Stimulated activated CD8-positive, alpha-beta memory T cell treated with anti-CD3 and anti-CD28 coated beads, Interleukin-4, amount 100 ng/mL, for 4 hours (primary cell): ENCODE data around the gene GPR150.
"Not testable (repeated sequence)": the region's sequence is repeated elsewhere in the genome, so short reads cannot be mapped to it uniquely, and the experiment has no call there.

Source experiments
- DNase-seq, 2 donors: peaks; one replicate each; pipeline ENCODE4 v3.0.0-alpha.2; 2020; ENCODE audit warnings: low read depth in 2 of 2, low spot score in 1 of 2

The GPR150 gene

GRCh38 chr5:95623706-95624105 is 3.8 kb downstream of the GPR150 start:
- DNase-seq: no peak

GRCh38 chr5:95624368-95624767 is 4.5 kb downstream of the GPR150 start:
- no peak for DNase-seq

DNA sequence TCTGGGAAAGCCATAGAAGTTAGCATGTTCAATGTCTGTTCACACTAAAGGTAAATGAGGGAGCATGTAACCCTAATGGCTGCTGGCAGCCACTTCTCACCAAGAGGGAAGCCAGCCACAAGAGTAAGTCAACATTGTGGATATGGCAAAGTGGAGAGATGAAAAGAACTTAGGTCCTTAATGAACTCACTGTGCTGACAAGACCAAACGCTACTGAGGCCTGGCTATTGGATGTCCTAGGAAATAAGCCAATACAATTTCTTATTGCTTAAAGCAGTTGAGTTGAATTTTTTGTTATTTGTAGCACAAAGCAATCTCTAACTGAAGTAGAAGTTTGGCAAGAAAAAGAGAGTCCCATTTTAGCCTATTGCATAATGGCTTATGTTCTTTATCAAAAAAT is 6.8 kb downstream of the GPR150 start:
- DNase-seq: no peak

- DNase-seq: no peak
Observed at GRCh38 chr5:95627971-95628810, 8.3 kb downstream of the GPR150 start.

DNA sequence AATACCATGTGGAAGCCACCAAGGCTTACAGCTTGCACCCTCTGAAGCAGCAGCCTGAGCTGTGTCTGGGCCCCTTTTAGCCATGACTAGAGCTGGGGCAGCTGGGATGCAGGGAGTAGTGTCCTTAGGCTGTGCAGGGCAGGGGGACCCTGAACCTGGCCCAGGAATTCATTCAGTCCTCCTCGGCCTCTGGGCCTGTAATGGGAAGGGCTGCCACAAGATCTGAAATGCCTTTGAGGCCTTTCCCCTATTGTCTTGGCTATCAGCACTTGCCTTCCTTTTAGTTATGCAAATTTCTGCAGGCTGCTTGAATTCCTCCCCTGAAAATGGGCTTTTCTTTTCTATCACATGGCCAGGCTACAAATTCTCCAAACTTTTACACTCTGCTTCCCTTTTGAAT is 9.0 kb downstream of the GPR150 start:
- DNase-seq: no peak

- DNase-seq: no peak
Observed at GRCh38 chr5:95630394-95630917, 10.6 kb downstream of the GPR150 start.

DNA sequence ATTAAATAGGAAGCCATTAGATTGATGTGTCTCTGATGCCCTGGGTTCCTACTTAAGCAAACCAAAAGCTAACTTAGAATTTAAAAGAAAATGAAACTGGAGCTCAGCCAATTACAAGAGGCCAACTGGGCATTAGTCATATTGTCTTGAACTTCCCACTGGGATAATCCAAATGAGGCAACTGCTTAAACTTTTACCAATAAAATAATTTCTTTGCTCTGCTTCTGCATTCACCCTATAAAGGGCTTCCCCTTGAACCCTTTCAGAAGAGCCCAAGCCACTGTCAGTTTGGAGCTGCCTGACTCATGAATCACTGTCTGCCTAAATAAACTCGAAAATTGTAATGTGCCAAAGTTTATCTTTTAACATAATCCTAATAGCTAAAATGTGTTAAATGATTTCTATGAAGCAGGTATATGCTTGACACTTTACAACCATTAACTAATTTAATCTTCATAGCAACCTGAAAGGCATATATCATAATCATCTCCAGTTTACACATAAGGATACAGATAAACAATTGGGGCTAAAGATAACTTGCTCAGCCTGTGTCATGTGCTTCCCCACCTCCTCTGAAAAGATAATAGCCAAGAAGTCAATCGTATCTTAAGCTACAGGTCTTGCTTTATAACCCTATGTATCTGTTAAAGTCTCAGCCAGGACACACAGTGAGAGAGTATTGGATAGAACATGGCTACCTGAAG is 11.5 kb downstream of the GPR150 start:
- no peak for DNase-seq

- DNase-seq: peak; percentile 44 to 46
Observed at GRCh38 chr5:95631991-95632675, 12.2 kb downstream of the GPR150 start.

DNA sequence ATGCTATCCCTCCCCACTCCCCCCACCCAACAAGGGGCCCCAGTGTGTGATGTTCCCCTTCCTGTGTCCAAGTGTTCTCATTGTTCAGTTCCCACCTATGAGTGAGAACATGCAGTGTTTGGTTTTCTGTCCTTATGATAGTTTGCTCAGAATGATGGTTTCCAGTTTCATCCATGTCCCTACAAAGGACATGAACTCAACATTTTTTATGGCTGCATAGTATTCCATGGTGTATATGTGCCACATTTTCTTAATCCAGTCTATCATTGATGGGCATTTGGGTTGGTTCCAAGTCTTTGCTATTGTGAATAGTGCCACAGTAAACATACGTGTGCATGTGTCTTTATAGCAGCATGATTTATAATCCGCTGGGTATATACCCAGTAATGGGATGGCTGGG is 13.1 kb downstream of the GPR150 start:
- not testable (repeated sequence) for DNase-seq

GRCh38 chr5:95633671-95634070 is 13.8 kb downstream of the GPR150 start:
- DNase-seq: no peak

DNA sequence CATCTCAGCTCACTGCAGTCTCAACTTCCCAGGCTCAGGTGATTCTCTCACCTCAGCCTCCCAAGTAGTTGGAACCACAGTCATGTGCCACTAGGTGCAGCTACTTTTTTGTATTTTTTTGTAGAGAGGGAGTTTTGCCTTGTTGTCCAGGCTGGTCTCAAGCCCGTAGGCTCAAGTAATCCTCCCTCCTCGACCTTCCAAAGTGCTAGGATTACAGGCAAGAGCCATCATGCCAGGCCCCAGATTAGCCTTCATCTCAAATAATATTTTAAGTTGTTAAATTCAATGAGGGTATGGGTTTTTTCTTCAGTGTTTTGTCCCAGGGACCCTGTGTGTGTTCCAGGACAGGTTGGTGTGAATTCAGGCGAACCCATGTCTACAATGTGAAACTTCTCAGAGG is 14.2 kb downstream of the GPR150 start:
- DNase-seq: no peak

- DNase-seq: no peak
Observed at GRCh38 chr5:95638632-95639031, 18.7 kb downstream of the GPR150 start.

DNA sequence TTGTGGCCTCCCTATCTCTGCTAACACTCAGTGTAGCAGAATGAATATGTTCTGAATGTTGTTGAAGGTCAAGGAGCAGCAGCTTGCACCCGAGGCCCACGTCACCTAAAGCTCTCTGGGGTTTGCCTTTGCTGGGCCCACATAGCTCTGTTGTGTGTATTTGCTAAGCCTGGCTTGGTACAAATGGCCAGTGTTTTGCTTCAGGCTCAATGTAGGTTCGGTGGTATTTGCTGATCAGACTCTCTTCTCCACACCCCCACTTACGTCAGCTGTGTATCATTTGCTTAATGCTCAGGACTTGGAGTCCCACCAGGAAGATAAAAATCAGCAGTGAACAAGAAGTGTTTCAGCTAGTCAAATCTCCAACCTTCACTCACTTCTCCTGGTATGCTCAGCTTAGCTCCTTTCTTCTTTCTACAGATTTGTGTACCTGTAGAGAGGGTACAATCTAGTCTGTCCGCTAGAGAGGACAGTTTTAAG is 21.9 kb downstream of the GPR150 start:
- no peak for DNase-seq

DNA sequence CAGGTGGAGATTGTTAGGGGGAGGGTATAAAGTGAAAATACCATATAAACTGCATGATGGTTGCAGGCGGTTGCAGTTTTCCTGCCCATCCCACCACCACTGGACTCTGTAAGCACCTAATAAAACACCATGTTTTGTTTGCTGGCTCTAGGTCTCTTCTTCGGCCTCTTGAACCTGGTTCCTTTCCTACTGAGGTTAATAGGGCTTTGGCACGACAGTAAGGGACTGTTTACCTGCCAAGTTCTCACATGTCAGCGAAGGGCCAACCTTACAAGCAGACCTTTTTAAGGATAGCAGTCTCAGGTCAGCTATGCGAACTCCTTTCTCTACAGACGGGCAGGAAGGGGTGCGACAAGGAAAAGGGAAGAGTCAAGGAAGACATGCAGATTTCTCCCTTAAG is 23.3 kb downstream of the GPR150 start:
- no peak for DNase-seq

DNA sequence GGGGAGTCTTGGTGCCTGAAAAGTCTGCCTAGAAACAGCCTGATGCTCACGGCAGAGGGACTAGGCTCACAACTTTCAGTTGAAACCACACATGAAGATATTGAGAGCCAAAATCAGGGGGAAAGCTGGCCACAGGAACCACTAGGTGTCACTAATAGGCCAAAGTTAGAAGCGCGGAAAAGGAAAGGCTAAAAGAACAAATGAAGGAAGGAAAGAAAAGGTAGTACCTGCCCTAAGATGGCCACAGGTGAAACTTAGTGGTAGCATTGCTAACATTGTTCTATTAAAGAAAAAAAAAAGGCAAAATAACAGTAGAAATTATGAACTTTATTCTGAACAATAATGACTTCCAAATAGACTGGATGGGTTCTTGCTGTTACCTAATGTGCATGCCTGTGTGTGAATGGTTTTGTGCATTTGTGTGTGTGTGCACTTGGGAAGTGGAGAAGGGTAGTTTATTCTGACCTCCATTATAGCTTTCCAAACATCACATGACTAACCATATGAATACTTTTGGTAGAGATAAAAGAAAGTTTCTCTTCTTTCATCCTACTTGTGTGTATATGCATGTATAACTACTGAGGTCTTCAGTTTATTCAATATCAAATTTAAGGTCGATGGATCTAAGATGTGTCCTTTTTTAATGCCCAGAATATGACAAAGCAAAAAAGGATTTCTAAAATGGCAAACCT is 24.6 kb downstream of the GPR150 start:
- no peak for DNase-seq

DNA sequence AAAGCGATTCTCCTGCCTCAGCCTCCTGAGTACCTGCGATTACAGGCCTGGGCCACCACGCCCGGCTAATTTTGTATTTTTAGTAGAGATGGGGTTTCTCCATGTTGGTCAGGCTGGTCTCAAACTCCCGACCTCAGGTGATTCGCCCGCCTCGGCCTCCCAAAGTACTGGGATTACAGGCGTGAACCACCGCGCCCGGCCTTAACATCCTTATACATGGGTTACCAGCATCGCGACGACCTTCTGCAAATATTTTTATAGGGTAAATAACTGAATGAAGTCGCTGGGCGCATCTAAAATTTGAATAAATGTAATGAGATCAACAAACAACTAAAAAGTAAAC is 26.3 kb downstream of the GPR150 start:
- not testable (repeated sequence) for DNase-seq

DNA sequence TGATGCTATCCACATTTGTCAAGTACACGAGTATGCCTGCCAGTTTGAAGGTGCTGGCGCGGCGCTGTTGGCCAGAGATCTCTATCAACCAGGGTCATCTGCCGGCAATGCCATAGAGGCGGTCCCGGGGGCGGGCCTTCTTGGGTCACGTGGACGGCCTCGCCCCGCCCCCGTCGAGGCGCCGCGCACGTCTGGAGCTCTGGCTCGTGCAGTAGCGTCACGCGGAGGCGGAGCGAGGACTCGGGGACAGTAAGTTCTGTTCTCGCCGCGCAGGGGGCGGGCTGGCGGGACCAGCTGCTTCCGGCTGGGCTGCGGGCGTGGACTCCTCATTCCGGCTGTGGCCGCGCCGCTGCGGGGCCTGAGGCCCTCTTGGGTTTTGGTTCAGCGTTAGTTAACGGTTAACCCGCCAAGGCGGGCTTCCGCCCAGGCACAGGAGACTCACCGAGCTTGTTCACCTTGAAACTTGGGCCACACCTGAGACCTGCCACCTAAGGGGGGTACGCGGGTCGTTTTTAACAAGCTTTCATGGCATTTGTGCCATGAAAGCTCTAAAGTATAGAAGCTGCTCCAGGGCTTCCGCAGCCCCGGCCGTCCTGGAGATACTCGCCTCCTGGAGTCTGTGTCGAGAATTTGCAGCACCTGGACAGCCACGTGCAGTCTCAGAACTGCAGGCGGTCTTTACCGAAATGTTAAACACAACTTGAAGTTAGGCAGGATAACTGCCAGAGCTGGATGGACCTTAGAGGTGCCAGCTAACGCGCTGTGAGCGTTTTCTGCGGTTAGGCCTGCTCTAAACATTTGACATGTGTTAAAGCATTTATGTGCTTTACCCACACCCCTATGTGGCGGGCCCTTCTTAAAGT is 26.9 kb downstream of the GPR150 start, which contains the start of gene RFESD:
Gene RFESD, plus strand, starts transcription at position 209 of the 863 bp plus-strand sequence. CDS start 5,495 bp downstream, outside the sequence.
- DNase-seq: peak; percentile 86 to 90

GRCh38 chr5:95647886-95648860 is 28.3 kb downstream of the GPR150 start:
- no peak for DNase-seq

DNA sequence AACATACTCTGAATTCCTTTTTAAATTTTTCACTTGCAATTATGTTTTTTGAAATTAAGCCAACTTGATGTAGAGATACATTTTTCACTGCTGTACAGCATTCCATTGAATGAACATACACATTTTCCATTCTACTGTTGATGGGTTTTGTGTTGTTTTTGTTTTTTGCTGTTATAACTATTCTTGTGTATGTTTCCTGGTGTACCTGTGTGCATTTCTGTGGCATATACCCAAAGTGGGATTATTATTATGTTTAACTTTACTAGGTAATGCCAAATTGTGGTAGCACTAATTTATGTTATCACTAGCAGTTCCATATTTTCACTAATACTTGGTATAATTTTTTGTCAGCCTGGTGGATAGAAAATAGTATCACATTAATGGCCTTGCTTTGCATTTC is 29.4 kb downstream of the GPR150 start:
- no peak for DNase-seq
